Kidney epithelial cell (primary cell): ENCODE results near the gene YJU2. TPM values are rescaled to one million over a fixed set of nuclear protein-coding genes. Genes with fewer than 3 reads are reported as not detected.
"Not testable (repeated sequence)": the region's sequence is repeated elsewhere in the genome, so short reads cannot be mapped to it uniquely, and the experiment has no call there.

ENCODE experiments used
- DNase-seq: peaks from one replicate; pipeline ENCODE4 v3.0.0-alpha.2; 2010; ENCODE audit warnings: low read depth
- H3K27me3 ChIP-seq: 2 replicates; pipeline ENCODE4 v1.6.0; 2011; ENCODE audit warnings: low read length; ENCODE audit not compliant: control insufficient read depth, insufficient read depth
- H3K36me3 ChIP-seq: 2 replicates; pipeline ENCODE4 v1.5.1; 2011; ENCODE audit warnings: low read length; ENCODE audit not compliant: control insufficient read depth, insufficient read depth
- H3K4me3 ChIP-seq: 2 replicates; pipeline ENCODE4 v1.5.1; 2011; ENCODE audit warnings: low read depth, mild to moderate bottlenecking, control low read depth, low read length
- CTCF ChIP-seq: IDR thresholded peaks from 2 replicates; pipeline ENCODE4 v1.5.1; 2011; ENCODE audit warnings: mild to moderate bottlenecking, moderate library complexity, low read length, control low read depth, inconsistent platforms; ENCODE audit not compliant: insufficient read depth, poor library complexity, severe bottlenecking
- total RNA-seq: library from RNA; depleted of rRNA; stranded (reverse); fragments of >200 nt; gene quantifications from 2 replicates; pipeline ENCODE4 v1.2.3, GENCODE V29; 2015

YJU2 gene
- total RNA-seq, 1 donor from 2014 or later = 33.0 TPM

- DNase-seq = no peak
- no peak for TF ChIP-seq CTCF
- Histone ChIP-seq H3K27me3 (no peaks in the 10 kb centered on the region), H3K4me3 (no peak overlapping the region), H3K36me3 (no peaks in the 10 kb centered on the region)
These were observed 5.0 kb upstream of the YJU2 start for GRCh38 chr19:4241824-4242430.

- not testable (repeated sequence) for DNase-seq, H3K4me3 ChIP-seq, H3K27me3 ChIP-seq, H3K36me3 ChIP-seq
These were observed 942 bp upstream of the YJU2 start for GRCh38 chr19:4245938-4246337.

DNA sequence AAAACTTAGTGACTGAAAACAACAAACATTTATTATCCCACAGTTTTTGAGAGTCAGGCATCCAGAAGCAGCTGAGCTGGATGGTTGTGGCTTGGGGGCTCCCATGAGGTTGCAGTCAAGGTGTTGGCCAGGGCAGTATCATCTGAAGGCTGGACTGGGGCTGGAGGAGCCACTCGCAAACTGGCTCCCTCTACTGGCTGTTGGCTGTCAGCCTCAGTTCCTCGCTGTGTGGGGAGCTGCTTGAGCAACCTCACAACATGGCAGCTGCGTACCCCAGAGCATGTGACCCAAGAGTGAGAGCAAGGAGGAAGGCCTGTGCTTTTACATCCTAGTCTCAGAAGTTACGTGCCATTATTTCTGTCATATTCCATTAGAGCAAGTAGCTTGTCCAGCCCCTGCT, 9.7 kb downstream of the YJU2 start:
- H3K36me3 ChIP-seq = peaks cover 5% of the 10 kb centered on the region
- no peaks in the 10 kb centered on the region for H3K27me3 ChIP-seq
- TF ChIP-seq CTCF = peak; percentile 16
- DNase-seq = no peak
- H3K4me3 ChIP-seq = no peak overlapping the region

- DNase-seq = no peak
- Histone ChIP-seq H3K27me3 (no peaks in the 10 kb centered on the region), H3K36me3 (peaks cover 5% of the 10 kb centered on the region), H3K4me3 (no peak overlapping the region)
- no peak for TF ChIP-seq CTCF
These were observed 10.1 kb downstream of the YJU2 start for GRCh38 chr19:4257025-4257424.

- TF ChIP-seq CTCF = no peak
- Histone ChIP-seq H3K4me3 (no peak overlapping the region), H3K27me3 (no peaks in the 10 kb centered on the region), H3K36me3 (peaks cover 5% of the 10 kb centered on the region)
- no peak for DNase-seq
These were observed 11.3 kb downstream of the YJU2 start for GRCh38 chr19:4258181-4258580.

- DNase-seq = no peak
- no peak for TF ChIP-seq CTCF
- peaks cover 2% of the 10 kb centered on the region for H3K36me3 ChIP-seq
- no peak overlapping the region for H3K4me3 ChIP-seq
- no peaks in the 10 kb centered on the region for H3K27me3 ChIP-seq
These were observed 13.8 kb downstream of the YJU2 start for GRCh38 chr19:4260613-4261191.
